ENCODE results near the gene SPTBN5. TPM values are rescaled to one million over a fixed set of nuclear protein-coding genes. Genes with fewer than 3 reads are reported as not detected.

SPTBN5 gene
- total RNA-seq, 6 experiments from 2014 or later: 0.16 to 0.34 (median 0.24) TPM

GRCh38 chr15:41906608-41907007 is 12.8 kb upstream of the SPTBN5 start:
- no peaks in the 10 kb centered on the region for H3K9me3 Mint-ChIP-seq
- H3K27ac Mint-ChIP-seq: no peak overlapping the region
- no peaks in the 10 kb centered on the region for H3K27me3 Mint-ChIP-seq (ENCODE audit: insufficient read depth)
- peaks cover 23% of the 10 kb centered on the region for H3K36me3 Mint-ChIP-seq (ENCODE audit: low read depth)
- no peak overlapping the region for H3K4me3 Mint-ChIP-seq
- no peak for TF ChIP-seq CTCF (IDR thresholded peaks at IDR 0.05)
- peaks cover 7% of the 10 kb centered on the region; the same call in 1 of the 2 replicates for H3K4me1 Mint-ChIP-seq (ENCODE audit: low read depth)
- DNase-seq: no peak

- peaks cover 23% of the 10 kb centered on the region for H3K36me3 Mint-ChIP-seq (ENCODE audit: low read depth)
- H3K9me3 Mint-ChIP-seq: no peaks in the 10 kb centered on the region
- no peak for TF ChIP-seq CTCF (IDR thresholded peaks at IDR 0.05)
- peak overlapping the region; percentile 33; the same call in 1 of the 2 replicates for H3K27ac Mint-ChIP-seq
- peaks cover 7% of the 10 kb centered on the region; the same call in 1 of the 2 replicates for H3K4me1 Mint-ChIP-seq (ENCODE audit: low read depth)
- DNase-seq: no peak
- H3K27me3 Mint-ChIP-seq (ENCODE audit: insufficient read depth): no peaks in the 10 kb centered on the region
- no peak overlapping the region for H3K4me3 Mint-ChIP-seq
Measured at GRCh38 chr15:41905036-41905793, 11.4 kb upstream of the SPTBN5 start.

GRCh38 chr15:41904541-41905005 is 10.7 kb upstream of the SPTBN5 start:
- H3K4me3 Mint-ChIP-seq: no peak overlapping the region
- H3K9me3 Mint-ChIP-seq: no peaks in the 10 kb centered on the region
- peak overlapping the region; percentile 33; the same call in 1 of the 2 replicates for H3K27ac Mint-ChIP-seq

GRCh38 chr15:41903782-41904181 is 9.9 kb upstream of the SPTBN5 start:
- no peak for DNase-seq
- peaks cover 7% of the 10 kb centered on the region; the same call in 1 of the 2 replicates for H3K4me1 Mint-ChIP-seq (ENCODE audit: low read depth)
- peaks cover 19% of the 10 kb centered on the region for H3K36me3 Mint-ChIP-seq (ENCODE audit: low read depth)
- TF ChIP-seq CTCF (IDR thresholded peaks at IDR 0.05): no peak
- H3K27ac Mint-ChIP-seq: no peak overlapping the region
- H3K4me3 Mint-ChIP-seq: no peak overlapping the region
- H3K9me3 Mint-ChIP-seq: no peaks in the 10 kb centered on the region
- no peaks in the 10 kb centered on the region for H3K27me3 Mint-ChIP-seq (ENCODE audit: insufficient read depth)

More at GRCh38 chr15:41904541-41905005, 10.7 kb upstream of the SPTBN5 start:
- DNase-seq: peak; percentile 49
- peak; percentile 91 for TF ChIP-seq CTCF (IDR thresholded peaks at IDR 0.05)
- Mint-ChIP-seq H3K4me1 (ENCODE audit: low read depth) (peaks cover 7% of the 10 kb centered on the region; the same call in 1 of the 2 replicates), H3K27me3 (ENCODE audit: insufficient read depth) (no peaks in the 10 kb centered on the region), H3K36me3 (ENCODE audit: low read depth) (peaks cover 20% of the 10 kb centered on the region)

- Mint-ChIP-seq H3K4me3 (no peak overlapping the region), H3K9me3 (no peaks in the 10 kb centered on the region), H3K27ac (no peak overlapping the region), H3K4me1 (ENCODE audit: low read depth) (peaks cover 7% of the 10 kb centered on the region; the same call in 1 of the 2 replicates), H3K36me3 (ENCODE audit: low read depth) (peaks cover 10% of the 10 kb centered on the region), H3K27me3 (ENCODE audit: insufficient read depth) (no peaks in the 10 kb centered on the region)
- TF ChIP-seq CTCF (IDR thresholded peaks at IDR 0.05): no peak
- DNase-seq: no peak
Measured at GRCh38 chr15:41901431-41901830, 7.6 kb upstream of the SPTBN5 start.
